HepG2 (cell line): ENCODE results near the gene EIF3A. TPM values are rescaled to one million over a fixed set of nuclear protein-coding genes. Genes with fewer than 3 reads are reported as not detected.

Experiments
- AKAP8 ChIP-seq: sonication (generic); formaldehyde crosslinking; IDR thresholded peaks from 2 replicates; pipeline ENCODE4 v1.5.1; 2020; ENCODE audit warnings: mild to moderate bottlenecking, missing genetic modification reagents
- CBX5 ChIP-seq: sonication (generic); formaldehyde crosslinking; IDR thresholded peaks from 2 replicates; pipeline ENCODE4 v1.4.0; 2020; ENCODE audit warnings: missing genetic modification reagents, borderline replicate concordance
- FOXA3 ChIP-seq: IDR thresholded peaks from 2 replicates; pipeline ENCODE4 v1.6.1; 2016; ENCODE audit warnings: missing genetic modification reagents, missing compliant biosample characterization
- FOXP1 ChIP-seq, 2 experiments: fragments of 450-650 bp in 1 of 2; IDR thresholded peaks; 2 replicates each; pipeline ENCODE4 v1.6.1; 2017 to 2018; ENCODE audit warnings: antibody characterized with exemption in 1 of 2
- HIVEP1 ChIP-seq: sonication (generic); formaldehyde crosslinking; IDR thresholded peaks from 2 replicates; pipeline ENCODE4 v1.4.0; 2020; ENCODE audit warnings: mild to moderate bottlenecking, missing genetic modification reagents
- KLF13 ChIP-seq: sonication (generic); formaldehyde crosslinking; IDR thresholded peaks from 2 replicates; pipeline ENCODE4 v1.4.0; 2020; ENCODE audit warnings: mild to moderate bottlenecking, missing genetic modification reagents
- KLF16 ChIP-seq, 2 experiments: sonication (generic) in 1 of 2; formaldehyde crosslinking in 1 of 2; IDR thresholded peaks; 2 replicates each; pipeline versions ENCODE4 v1.6.1 to v1.8.0; 2016 to 2023; ENCODE audit warnings: missing genetic modification reagents in 2 of 2, missing compliant biosample characterization in 1 of 2
- MEIS1 ChIP-seq: sonication (generic); formaldehyde crosslinking; IDR thresholded peaks from 2 replicates; pipeline ENCODE4 v1.9.0; 2021; ENCODE audit warnings: mild to moderate bottlenecking, missing genetic modification reagents, moderate library complexity, borderline replicate concordance
- MIXL1 ChIP-seq: IDR thresholded peaks from 2 replicates; pipeline ENCODE4 v1.6.1; 2016
- MTA3 ChIP-seq: sonication (generic); formaldehyde crosslinking; IDR thresholded peaks from 2 replicates; pipeline ENCODE4 v1.4.0; 2020; ENCODE audit warnings: missing genetic modification reagents
- NCOA5 ChIP-seq: sonication (generic); formaldehyde crosslinking; IDR thresholded peaks from 2 replicates; pipeline ENCODE4 v1.4.0; 2020; ENCODE audit warnings: missing genetic modification reagents
- RFXANK ChIP-seq: IDR thresholded peaks from 2 replicates; pipeline ENCODE4 v1.6.1; 2016
- SMAD3 ChIP-seq: sonication (generic); formaldehyde crosslinking; IDR thresholded peaks from 2 replicates; pipeline ENCODE4 v1.4.0; 2020; ENCODE audit warnings: missing genetic modification reagents
- SMAD9 ChIP-seq: sonication (generic); formaldehyde crosslinking; IDR thresholded peaks from 2 replicates; pipeline ENCODE4 v1.5.1; 2020; ENCODE audit warnings: mild to moderate bottlenecking, missing genetic modification reagents
- SP140L ChIP-seq: sonication (generic); formaldehyde crosslinking; IDR thresholded peaks from 2 replicates; pipeline ENCODE4 v1.4.0; 2020; ENCODE audit warnings: missing genetic modification reagents, borderline replicate concordance
- TBP ChIP-seq: sonication (generic); formaldehyde crosslinking; IDR thresholded peaks from 2 replicates; pipeline ENCODE4 v1.5.0; 2020; ENCODE audit warnings: missing genetic modification reagents
- ZBTB1 ChIP-seq: sonication (generic); formaldehyde crosslinking; IDR thresholded peaks from 2 replicates; pipeline ENCODE4 v1.4.0; 2020; ENCODE audit warnings: missing genetic modification reagents, borderline replicate concordance
- ZFP36L2 ChIP-seq: sonication (generic); formaldehyde crosslinking; IDR thresholded peaks from 2 replicates; pipeline ENCODE4 v1.4.0; 2020; ENCODE audit warnings: missing genetic modification reagents
- ZNF274 ChIP-seq: sonication (generic); formaldehyde crosslinking; IDR thresholded peaks from 2 replicates; pipeline ENCODE4 v1.5.1; 2020; ENCODE audit warnings: mild to moderate bottlenecking, missing genetic modification reagents
- ZNF543 ChIP-seq: sonication (generic); formaldehyde crosslinking; IDR thresholded peaks from 2 replicates; pipeline ENCODE4 v1.4.0; 2020; ENCODE audit warnings: mild to moderate bottlenecking, missing genetic modification reagents
- ZNF609 ChIP-seq: sonication (generic); formaldehyde crosslinking; IDR thresholded peaks from 2 replicates; pipeline ENCODE4 v1.4.0; 2020; ENCODE audit warnings: mild to moderate bottlenecking, missing genetic modification reagents, borderline replicate concordance
- ZSCAN21 ChIP-seq: sonication (generic); formaldehyde crosslinking; IDR thresholded peaks from 2 replicates; pipeline ENCODE4 v1.8.0; 2022; ENCODE audit warnings: mild to moderate bottlenecking, missing genetic modification reagents, moderate library complexity, borderline replicate concordance
- ZSCAN30 ChIP-seq: sonication (generic); formaldehyde crosslinking; IDR thresholded peaks from 2 replicates; pipeline ENCODE4 v1.5.0; 2020; ENCODE audit warnings: mild to moderate bottlenecking, missing genetic modification reagents
- polyA plus RNA-seq, 8 experiments: library from polyadenylated mRNA; depleted of rRNA in 3 of 8; stranded (reverse) in 7 of 8; unstranded in 1 of 8; fragments of >200 nt; fragmentation: Illumina TruSeq in 4 of 8; extraction: Trizol in 4 of 8; gene quantifications; 2 replicates each; pipeline versions ENCODE4 v1.2.1 to v1.2.3, GENCODE V29; 2011 to 2016; ENCODE audit warnings: low read depth in 4 of 8, missing spikeins in 1 of 8, mixed read lengths in 1 of 8; ENCODE audit not compliant: insufficient read depth in 1 of 8
- total RNA-seq, 5 experiments: library from RNA; depleted of rRNA; stranded (reverse); fragments of >200 nt; fragmentation: Illumina TruSeq; extraction: Trizol; gene quantifications; 2 replicates each; pipeline ENCODE4 v1.2.3, GENCODE V29; 2016; ENCODE audit warnings: low read depth in 1 of 5
- TF ChIP-seq, protein P1 (sequence below): sonication (generic); formaldehyde crosslinking; IDR thresholded peaks from 2 replicates; pipeline ENCODE4 v1.4.0; 2020; ENCODE audit warnings: missing genetic modification reagents
- TF ChIP-seq, protein P2 (sequence below): sonication (generic); formaldehyde crosslinking; IDR thresholded peaks from 2 replicates; pipeline ENCODE4 v1.5.1; 2020; ENCODE audit warnings: mild to moderate bottlenecking, missing genetic modification reagents, moderate library complexity

The EIF3A gene
- total and polyA plus RNA-seq, 2 of the 13 experiments (the other 11 are each of a cell fraction or from before 2014, with no cell fraction given): 25.6 to 117 TPM

GRCh38 chr10:119030421-119031250, 50.0 kb downstream of the EIF3A start (continued):
- no peak for TF ChIP-seq ZNF274
- 0 out of 4 replicates have a peak, but pooled peaks of 1 of the 2 experiments have one; percentile 19 for TF ChIP-seq KLF16 (CRISPR knock-in tag; IDR thresholded peaks at IDR 0.05)
- TF ChIP-seq, protein P1, sequence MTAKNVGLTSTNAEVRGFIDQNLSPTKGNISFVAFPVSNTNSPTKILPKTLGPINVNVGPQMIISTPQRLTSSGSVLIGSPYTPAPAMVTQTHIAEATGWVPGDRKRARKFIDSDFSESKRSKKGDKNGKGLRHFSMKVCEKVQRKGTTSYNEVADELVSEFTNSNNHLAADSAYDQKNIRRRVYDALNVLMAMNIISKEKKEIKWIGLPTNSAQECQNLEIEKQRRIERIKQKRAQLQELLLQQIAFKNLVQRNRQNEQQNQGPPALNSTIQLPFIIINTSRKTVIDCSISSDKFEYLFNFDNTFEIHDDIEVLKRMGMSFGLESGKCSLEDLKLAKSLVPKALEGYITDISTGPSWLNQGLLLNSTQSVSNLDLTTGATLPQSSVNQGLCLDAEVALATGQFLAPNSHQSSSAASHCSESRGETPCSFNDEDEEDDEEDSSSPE (CRISPR knock-in tag): peak; percentile 38; the same call in 1 of the 2 replicates
- TF ChIP-seq ZSCAN21 (CRISPR knock-in tag): peak; percentile 68; the same call in 1 of the 2 replicates
- no peak for TF ChIP-seq KLF13
- no peak for TF ChIP-seq AKAP8 (CRISPR knock-in tag)
- no peak for TF ChIP-seq TBP (CRISPR knock-in tag)
- TF ChIP-seq MIXL1 (CRISPR knock-in tag): no peak
- no peak for TF ChIP-seq ZNF543 (CRISPR knock-in tag)
- TF ChIP-seq MTA3 (CRISPR knock-in tag): no peak
- no peak for TF ChIP-seq SP140L
- TF ChIP-seq, protein P2, sequence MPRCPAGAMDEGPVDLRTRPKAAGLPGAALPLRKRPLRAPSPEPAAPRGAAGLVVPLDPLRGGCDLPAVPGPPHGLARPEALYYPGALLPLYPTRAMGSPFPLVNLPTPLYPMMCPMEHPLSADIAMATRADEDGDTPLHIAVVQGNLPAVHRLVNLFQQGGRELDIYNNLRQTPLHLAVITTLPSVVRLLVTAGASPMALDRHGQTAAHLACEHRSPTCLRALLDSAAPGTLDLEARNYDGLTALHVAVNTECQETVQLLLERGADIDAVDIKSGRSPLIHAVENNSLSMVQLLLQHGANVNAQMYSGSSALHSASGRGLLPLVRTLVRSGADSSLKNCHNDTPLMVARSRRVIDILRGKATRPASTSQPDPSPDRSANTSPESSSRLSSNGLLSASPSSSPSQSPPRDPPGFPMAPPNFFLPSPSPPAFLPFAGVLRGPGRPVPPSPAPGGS (CRISPR knock-in tag): no peak
- no peak for TF ChIP-seq SMAD9
- TF ChIP-seq SMAD3: no peak
- TF ChIP-seq CBX5 (CRISPR knock-in tag): no peak
- no peak for TF ChIP-seq RFXANK
- TF ChIP-seq MEIS1: no peak
- no peak for TF ChIP-seq ZSCAN30 (CRISPR knock-in tag)
- no peak for TF ChIP-seq HIVEP1 (CRISPR knock-in tag)
- TF ChIP-seq FOXA3 (CRISPR knock-in tag): 0 out of 2 replicates have a peak, but pooled peaks have one; percentile 19
- no peak; the same call in 1 of the 2 replicates for TF ChIP-seq ZBTB1
- TF ChIP-seq ZFP36L2 (CRISPR knock-in tag): no peak
- no peak for TF ChIP-seq FOXP1 (IDR thresholded peaks at IDR 0.05)
- no peak for TF ChIP-seq FOXP1 (CRISPR knock-in tag; IDR thresholded peaks at IDR 0.05)
- no peak for TF ChIP-seq ZNF609 (CRISPR knock-in tag)
- TF ChIP-seq NCOA5 (CRISPR knock-in tag): no peak
